PC-3 (cell line): ENCODE results near the gene DIS3L2. TPM values are rescaled to one million over a fixed set of nuclear protein-coding genes. Genes with fewer than 3 reads are reported as not detected.

Experiments used
- ATAC-seq: fragments of 200-7000 bp; cut with Tn5 transposase; 2 replicates; pipeline ENCODE4 v1.9.1; 2020; ENCODE audit warnings: mild to moderate bottlenecking, moderate library complexity
- BruUV-seq: library from RNA; stranded (reverse); fragments of 400-500 nt; replicated peaks from 2 replicates; lab custom pipeline; 2021; lab: Mats Ljungman, UMichigan
- CTCF ChIA-PET: fragments of 300-600 bp; sonication (Branson Sonifier 250); formaldehyde crosslinking; loops from one replicate; lab custom pipeline; 2022; ENCODE audit warnings: antibody characterized with exemption; lab: Charles Lee
- POLR2A ChIA-PET: fragments of 300-600 bp; sonication (Branson Sonifier 250); formaldehyde crosslinking; loops from one replicate; lab custom pipeline; 2022; ENCODE audit warnings: antibody characterized with exemption; ENCODE audit not compliant: unreplicated experiment; lab: Charles Lee
- DNase-seq: peaks from one replicate; pipeline ENCODE4 v3.0.0-alpha.2; 2015
- H2AFZ ChIP-seq: fragments of 300-600 bp; sonication (generic); 2 replicates; pipeline ENCODE4 v1.6.0; 2016; ENCODE audit warnings: antibody characterized with exemption, low read length
- H3F3A ChIP-seq: fragments of 300-600 bp; sonication (generic); one replicate; pipeline ENCODE4 v1.6.0; 2017; ENCODE audit warnings: antibody characterized with exemption, low read length, control low read depth, mild to moderate bottlenecking; ENCODE audit not compliant: unreplicated experiment
- H3K27ac ChIP-seq: fragments of 300-600 bp; sonication (generic); 2 replicates; pipeline ENCODE4 v1.5.1; 2016; ENCODE audit warnings: mild to moderate bottlenecking, low read length
- H3K27me3 ChIP-seq: fragments of 300-600 bp; sonication (generic); 2 replicates; pipeline ENCODE4 v1.6.1; 2016; ENCODE audit warnings: low read length, mixed read lengths
- H3K36me3 ChIP-seq: fragments of 300-600 bp; sonication (generic); 2 replicates; pipeline ENCODE4 v1.6.1; 2016; ENCODE audit warnings: low read depth, mixed run types, low read length, mixed read lengths
- H3K4me1 ChIP-seq: fragments of 300-600 bp; sonication (generic); 2 replicates; pipeline ENCODE4 v1.5.1; 2016; ENCODE audit warnings: low read length; ENCODE audit not compliant: insufficient read depth
- H3K4me2 ChIP-seq: fragments of 300-600 bp; sonication (generic); 2 replicates; pipeline ENCODE4 v1.6.0; 2016; ENCODE audit warnings: low read length
- H3K4me3 ChIP-seq: fragments of 300-600 bp; sonication (generic); 2 replicates; pipeline ENCODE4 v1.5.1; 2016; ENCODE audit warnings: mild to moderate bottlenecking, low read length, mixed read lengths
- H3K79me2 ChIP-seq: fragments of 300-600 bp; sonication (generic); 2 replicates; pipeline ENCODE4 v1.6.1; 2017; ENCODE audit warnings: low read length, mixed read lengths
- H3K9ac ChIP-seq: fragments of 300-600 bp; sonication (generic); 2 replicates; pipeline ENCODE4 v1.6.0; 2016; ENCODE audit warnings: mild to moderate bottlenecking, low read length
- H3K9me2 ChIP-seq: fragments of 300-600 bp; sonication (generic); replicated peaks from 2 replicates; pipeline ENCODE4 v1.6.1; 2016; ENCODE audit warnings: mixed run types, low read length, mixed read lengths
- H3K9me3 ChIP-seq: fragments of 300-600 bp; sonication (generic); 2 replicates; pipeline ENCODE4 v1.6.1; 2016; ENCODE audit warnings: low read length, mixed read lengths
- H4K20me1 ChIP-seq: fragments of 300-600 bp; sonication (generic); 2 replicates; pipeline ENCODE4 v1.6.1; 2016; ENCODE audit warnings: low read length, mixed read lengths
- EZH2 ChIP-seq: fragments of 300-600 bp; sonication (generic); IDR thresholded peaks from one replicate; pipeline ENCODE4 v1.6.1; 2017; ENCODE audit warnings: antibody characterized with exemption, mild to moderate bottlenecking, low read length; ENCODE audit not compliant: unreplicated experiment
- EZH2phosphoT487 ChIP-seq: fragments of 300-600 bp; sonication (generic); IDR thresholded peaks from 2 replicates; pipeline ENCODE4 v1.6.1; 2018; ENCODE audit warnings: mild to moderate bottlenecking, antibody characterized with exemption, low read length, borderline replicate concordance
- intact Hi-C: fragments of 100-400 bp; cut with micrococcal nuclease; formaldehyde crosslinking; loops from 2 replicates; pipeline ENCODE4 v1.9.0; 2023
- total RNA-seq: library from RNA; depleted of rRNA; stranded (reverse); fragments of >200 nt; gene quantifications from 2 replicates; pipeline ENCODE4 v1.2.3, GENCODE V29; 2014
- TF ChIP-seq, protein P1 (sequence below): fragments of 300-600 bp; sonication (generic); conservative IDR thresholded peaks from 2 replicates; pipeline ENCODE4 v1.5.1; 2017; ENCODE audit warnings: antibody characterized with exemption, low read depth, mild to moderate bottlenecking, low read length

Gene DIS3L2
- total RNA-seq, 1 experiment from 2014 or later, result 22.8 TPM

DNA sequence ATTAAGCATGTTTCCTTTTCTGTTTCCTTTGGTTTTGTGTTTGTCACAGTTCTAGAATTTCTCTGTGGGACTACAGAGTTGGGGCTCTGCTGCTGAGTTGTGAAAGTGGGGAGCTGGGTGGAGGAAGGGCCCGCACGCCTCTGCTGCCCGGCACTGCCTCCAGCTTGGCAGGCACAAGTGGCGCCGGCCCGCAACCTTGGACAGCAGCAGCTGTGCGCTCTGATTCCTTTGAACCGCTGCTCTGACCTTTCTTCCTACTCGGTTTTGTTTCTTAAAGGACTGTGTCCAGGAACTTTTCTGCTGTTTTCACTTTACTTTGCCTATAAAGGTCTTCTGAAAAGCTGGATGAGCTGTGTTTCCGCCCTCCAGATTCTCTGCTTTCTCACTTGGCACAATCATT is 279.4 kb downstream of the DIS3L2 start:
- ChIA-PET CTCF (no interaction called here), POLR2A (no interaction called here)
- H3K27ac ChIP-seq, result peak overlapping the region; percentile 45; the same call in 1 of the 2 replicates
- H4K20me1 ChIP-seq, result no peaks in the 10 kb centered on the region; the same call in 1 of the 2 replicates
- no TSS peak for BruUV-seq
- intact Hi-C loops, result no loop called here
- H3K9me2 ChIP-seq, result no peaks in the 10 kb centered on the region
- no peak overlapping the region for H3K4me3 ChIP-seq
- no peaks in the 10 kb centered on the region for H3K27me3 ChIP-seq
- DNase-seq, result no peak
- TF ChIP-seq EZH2phosphoT487 (no peak), EZH2 (no peak)
- TF ChIP-seq, protein P1, sequence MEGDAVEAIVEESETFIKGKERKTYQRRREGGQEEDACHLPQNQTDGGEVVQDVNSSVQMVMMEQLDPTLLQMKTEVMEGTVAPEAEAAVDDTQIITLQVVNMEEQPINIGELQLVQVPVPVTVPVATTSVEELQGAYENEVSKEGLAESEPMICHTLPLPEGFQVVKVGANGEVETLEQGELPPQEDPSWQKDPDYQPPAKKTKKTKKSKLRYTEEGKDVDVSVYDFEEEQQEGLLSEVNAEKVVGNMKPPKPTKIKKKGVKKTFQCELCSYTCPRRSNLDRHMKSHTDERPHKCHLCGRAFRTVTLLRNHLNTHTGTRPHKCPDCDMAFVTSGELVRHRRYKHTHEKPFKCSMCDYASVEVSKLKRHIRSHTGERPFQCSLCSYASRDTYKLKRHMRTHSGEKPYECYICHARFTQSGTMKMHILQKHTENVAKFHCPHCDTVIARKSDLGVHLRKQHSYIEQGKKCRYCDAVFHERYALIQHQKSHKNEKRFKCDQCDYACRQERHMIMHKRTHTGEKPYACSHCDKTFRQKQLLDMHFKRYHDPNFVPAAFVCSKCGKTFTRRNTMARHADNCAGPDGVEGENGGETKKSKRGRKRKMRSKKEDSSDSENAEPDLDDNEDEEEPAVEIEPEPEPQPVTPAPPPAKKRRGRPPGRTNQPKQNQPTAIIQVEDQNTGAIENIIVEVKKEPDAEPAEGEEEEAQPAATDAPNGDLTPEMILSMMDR, result no peak
- H3K9ac ChIP-seq, result no peak overlapping the region
- no peaks in the 10 kb centered on the region for H3F3A ChIP-seq
- ATAC-seq, result no peak
- H3K79me2 ChIP-seq, result no peaks in the 10 kb centered on the region
- peaks cover 36% of the 10 kb centered on the region for H3K4me1 ChIP-seq
- H3K36me3 ChIP-seq, result peaks cover 9% of the 10 kb centered on the region; the same call in 1 of the 2 replicates
- H3K9me3 ChIP-seq, result no peaks in the 10 kb centered on the region
- H2AFZ ChIP-seq, result no peak overlapping the region
- no peak overlapping the region for H3K4me2 ChIP-seq

GRCh38 chr2:232242316-232242715 is 280.8 kb downstream of the DIS3L2 start:
- no TSS peak for BruUV-seq
- DNase-seq, result no peak
- ChIA-PET CTCF (no interaction called here), POLR2A (no interaction called here)
- H3K9ac ChIP-seq, result no peak overlapping the region
- H3K27ac ChIP-seq, result no peak overlapping the region
- peaks cover 26% of the 10 kb centered on the region for H3K4me1 ChIP-seq
- no peaks in the 10 kb centered on the region for H3K79me2 ChIP-seq
- no peak overlapping the region for H2AFZ ChIP-seq
- no peaks in the 10 kb centered on the region for H3K27me3 ChIP-seq
- no peak overlapping the region for H3K4me3 ChIP-seq
- ATAC-seq, result no peak
- intact Hi-C loops, result no loop called here
- H3K4me2 ChIP-seq, result no peak overlapping the region
- TF ChIP-seq EZH2phosphoT487 (no peak), EZH2 (no peak)
- TF ChIP-seq, protein P1, result no peak
- no peaks in the 10 kb centered on the region for H3F3A ChIP-seq
- no peaks in the 10 kb centered on the region for H4K20me1 ChIP-seq
- peaks cover 9% of the 10 kb centered on the region; the same call in 1 of the 2 replicates for H3K36me3 ChIP-seq
- H3K9me2 ChIP-seq, result no peaks in the 10 kb centered on the region
- H3K9me3 ChIP-seq, result no peaks in the 10 kb centered on the region

- Histone ChIP-seq H4K20me1 (no peaks in the 10 kb centered on the region), H3K79me2 (no peaks in the 10 kb centered on the region), H3K4me1 (peaks cover 7% of the 10 kb centered on the region), H3K9me3 (no peaks in the 10 kb centered on the region), H3K27ac (no peak overlapping the region), H3K9ac (no peak overlapping the region), H3K27me3 (no peaks in the 10 kb centered on the region), H3F3A (no peaks in the 10 kb centered on the region), H3K9me2 (no peaks in the 10 kb centered on the region), H3K4me3 (no peak overlapping the region), H3K4me2 (no peak overlapping the region), H2AFZ (no peak overlapping the region), H3K36me3 (0 out of 2 replicates have a peak, but pooled peaks cover 2% of the 10 kb centered on the region)
- ATAC-seq (no peak), DNase-seq (no peak)
- no TSS peak for BruUV-seq
- intact Hi-C loops, result no loop called here
- CTCF ChIA-PET, result no interaction called here
- POLR2A ChIA-PET, result no interaction called here
- TF ChIP-seq, protein P1, result no peak
- TF ChIP-seq EZH2phosphoT487 (no peak), EZH2 (no peak)
Observed at GRCh38 chr2:232245111-232245510, 283.6 kb downstream of the DIS3L2 start.
